ENCODE measurements around the gene SLC38A7.
"Not testable (repeated sequence)": the region's sequence is repeated elsewhere in the genome, so short reads cannot be mapped to it uniquely, and the experiment has no call there.

The SLC38A7 gene

DNA sequence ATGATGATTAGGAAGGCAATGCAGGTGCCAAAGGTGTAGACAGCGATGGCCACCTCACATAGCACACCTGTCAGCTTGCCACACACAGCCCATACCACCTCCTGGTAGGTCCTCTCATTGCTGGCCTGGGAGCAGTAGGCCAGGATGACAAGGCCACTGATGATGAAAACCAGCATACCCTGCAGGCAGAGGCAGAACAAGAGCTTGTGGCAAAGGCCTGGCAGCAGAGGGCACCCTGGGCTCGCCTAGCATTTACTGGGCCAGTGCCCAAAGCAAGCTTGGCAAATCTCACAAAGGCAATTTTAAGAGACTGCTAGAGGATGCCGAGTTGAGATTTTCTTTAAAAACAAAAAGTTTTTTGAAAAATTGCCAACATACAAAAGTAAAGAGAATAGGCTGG lies 5.9 kb downstream of the SLC38A7 start:
- no peak for DNase-seq (ENCODE audit: low read depth in 2 of 2)

DNA sequence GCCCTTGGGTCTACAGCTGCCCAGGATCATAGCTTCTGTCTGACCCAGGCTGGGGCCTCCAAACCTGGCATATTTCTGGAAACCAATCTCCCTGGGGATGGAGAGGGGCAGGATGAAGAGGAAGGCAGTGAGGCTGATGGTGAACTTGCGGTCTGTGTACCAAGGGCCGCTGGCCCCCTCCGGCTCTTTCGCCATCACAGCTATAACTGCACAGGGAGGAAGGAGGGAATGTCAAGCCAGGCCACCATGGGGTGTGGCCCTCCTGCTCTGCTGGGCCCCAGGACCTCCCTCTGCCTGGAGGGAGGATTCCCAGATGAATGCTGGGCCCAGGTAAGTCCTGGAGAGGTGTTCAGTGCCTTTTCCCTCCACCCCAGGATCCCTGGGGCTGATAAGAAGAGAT lies 6.3 kb downstream of the SLC38A7 start:
- no peak for DNase-seq (ENCODE audit: low read depth in 2 of 2)

- no peak for DNase-seq (ENCODE audit: low read depth in 2 of 2)
Observed at GRCh38 chr16:58670946-58671583, 13.5 kb downstream of the SLC38A7 start.

GRCh38 chr16:58670177-58670576 lies 14.4 kb downstream of the SLC38A7 start:
- no peak for DNase-seq (ENCODE audit: low read depth in 2 of 2)

- no peak for DNase-seq (ENCODE audit: low read depth in 2 of 2)
Observed at GRCh38 chr16:58665200-58665599, 19.4 kb downstream of the SLC38A7 start.

DNA sequence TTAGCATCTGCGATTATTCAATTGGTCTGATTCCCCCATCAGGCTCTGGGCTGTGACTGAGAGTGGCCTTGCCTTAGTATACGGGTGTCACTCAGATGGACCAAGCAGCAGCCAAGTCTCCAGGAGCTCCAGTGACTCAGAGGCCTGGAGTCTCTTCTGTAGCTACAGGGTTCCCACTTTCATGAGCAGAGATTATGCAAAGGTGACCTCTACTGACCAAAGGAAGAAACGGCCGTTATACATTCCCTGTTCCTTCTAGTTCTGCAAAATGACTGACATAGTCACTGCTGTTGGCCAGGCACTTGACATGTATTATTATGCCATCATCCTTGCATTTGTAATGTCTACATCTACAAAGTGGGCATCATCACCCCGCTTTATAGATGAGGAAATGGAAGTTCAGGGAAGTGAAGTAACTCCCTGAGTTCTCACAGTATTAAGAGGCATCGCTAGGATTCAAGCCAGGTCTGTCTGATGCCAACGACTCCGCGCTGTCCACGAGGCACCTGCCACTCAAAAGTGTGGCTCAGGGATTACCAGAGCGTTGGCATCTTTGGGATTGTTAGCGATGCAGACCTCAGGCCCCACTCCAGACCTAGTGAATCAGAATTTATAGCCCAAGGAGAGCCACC lies 23.3 kb downstream of the SLC38A7 start:
- DNase-seq (ENCODE audit: low read depth in 2 of 2): no peak

- not testable (repeated sequence) for DNase-seq (ENCODE audit: low read depth in 2 of 2)
Observed at GRCh38 chr16:58659911-58660310, 24.7 kb downstream of the SLC38A7 start.

DNA sequence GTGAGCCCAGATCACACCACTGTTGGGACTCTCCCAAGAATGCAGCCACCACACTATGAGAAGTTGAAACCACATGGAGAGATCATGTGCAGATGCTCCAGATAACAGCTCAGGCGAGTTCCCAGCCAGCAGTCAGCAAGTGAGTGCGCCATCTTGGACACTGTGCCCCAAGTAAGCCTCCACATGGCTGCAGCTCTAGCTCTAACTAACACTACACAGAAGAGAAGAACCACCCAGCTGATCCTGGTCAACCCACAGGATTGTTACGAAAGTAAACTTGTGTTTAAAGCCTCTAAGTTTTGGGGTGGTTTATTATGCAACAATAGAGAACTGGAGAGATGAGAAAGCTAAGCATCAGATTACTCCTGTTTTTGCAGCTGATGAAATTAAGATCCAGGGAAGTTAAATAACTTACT lies 25.8 kb downstream of the SLC38A7 start:
- DNase-seq (ENCODE audit: low read depth in 2 of 2): no peak

DNA sequence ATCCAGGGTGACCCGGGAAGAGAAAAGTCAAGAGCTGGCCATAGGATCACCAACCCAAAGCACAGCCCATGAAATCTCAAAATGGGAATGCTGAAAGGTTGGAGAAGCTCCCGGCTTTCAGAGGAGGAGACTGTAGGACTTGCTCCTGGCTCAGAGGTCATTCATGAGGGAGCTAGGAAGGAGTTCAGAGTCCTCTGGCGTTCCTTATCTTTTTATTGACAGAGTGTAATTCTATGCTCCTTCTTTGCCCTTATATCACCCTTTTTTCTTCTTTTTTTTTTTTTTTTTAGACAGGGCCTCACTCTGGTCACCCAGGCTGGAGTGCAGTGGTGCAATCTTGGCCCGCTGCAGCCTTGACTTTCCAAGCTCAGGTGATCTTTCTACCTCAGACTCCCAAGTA lies 27.7 kb downstream of the SLC38A7 start:
- no peak for DNase-seq (ENCODE audit: low read depth in 2 of 2)

- no peak for DNase-seq (ENCODE audit: low read depth in 2 of 2)
Observed at GRCh38 chr16:58655215-58655596, 29.4 kb downstream of the SLC38A7 start.

- no peak for DNase-seq (ENCODE audit: low read depth in 2 of 2)
Observed at GRCh38 chr16:58654560-58655214, 29.9 kb downstream of the SLC38A7 start.

DNA sequence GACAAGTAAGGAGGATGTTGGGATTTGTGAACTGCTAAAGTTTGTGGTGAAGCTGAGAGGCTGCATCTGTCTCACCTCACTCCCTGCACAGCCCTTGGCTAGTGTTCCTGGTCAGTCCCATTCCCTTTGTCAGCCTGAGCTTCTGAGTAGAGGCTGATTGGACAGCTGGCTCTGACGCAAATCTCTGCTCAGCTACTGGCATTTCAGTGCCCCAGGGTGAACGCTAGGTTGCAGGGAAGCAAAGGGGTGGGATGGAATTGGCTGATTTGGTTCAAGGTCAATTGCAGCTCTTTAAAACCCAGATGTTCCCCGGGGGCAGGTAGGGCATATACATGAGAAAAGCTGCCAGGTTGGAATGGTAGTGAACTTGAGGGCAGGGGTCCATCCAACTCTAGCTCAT lies 31.8 kb downstream of the SLC38A7 start:
- no peak for DNase-seq (ENCODE audit: low read depth in 2 of 2)

GRCh38 chr16:58651965-58652348 lies 32.6 kb downstream of the SLC38A7 start:
- DNase-seq (ENCODE audit: low read depth in 2 of 2): no peak

- no peak for DNase-seq (ENCODE audit: low read depth in 2 of 2)
Observed at GRCh38 chr16:58649707-58650106, 34.9 kb downstream of the SLC38A7 start.

DNA sequence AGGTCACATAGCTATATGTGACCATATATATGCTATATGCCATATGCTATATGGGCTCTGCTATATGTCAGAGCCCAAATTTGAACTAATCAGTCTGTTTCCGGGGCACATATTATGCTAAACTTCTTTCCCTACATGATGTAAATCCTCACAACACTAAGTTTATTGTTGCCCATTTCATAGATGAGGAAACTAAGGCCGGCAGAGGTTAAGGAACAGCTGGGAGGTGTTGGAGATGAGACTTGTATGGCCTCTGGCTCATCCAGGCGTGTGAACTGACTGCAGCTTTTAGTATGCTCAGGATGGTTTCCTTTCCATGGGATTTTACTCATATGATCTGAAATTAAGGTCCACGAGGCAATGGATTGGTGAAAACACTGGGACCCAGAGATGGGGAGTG lies 37.5 kb downstream of the SLC38A7 start:
- DNase-seq (ENCODE audit: low read depth in 2 of 2): no peak

GRCh38 chr16:58644765-58645487 lies 39.6 kb downstream of the SLC38A7 start:
- no peak for DNase-seq (ENCODE audit: low read depth in 2 of 2)

DNA sequence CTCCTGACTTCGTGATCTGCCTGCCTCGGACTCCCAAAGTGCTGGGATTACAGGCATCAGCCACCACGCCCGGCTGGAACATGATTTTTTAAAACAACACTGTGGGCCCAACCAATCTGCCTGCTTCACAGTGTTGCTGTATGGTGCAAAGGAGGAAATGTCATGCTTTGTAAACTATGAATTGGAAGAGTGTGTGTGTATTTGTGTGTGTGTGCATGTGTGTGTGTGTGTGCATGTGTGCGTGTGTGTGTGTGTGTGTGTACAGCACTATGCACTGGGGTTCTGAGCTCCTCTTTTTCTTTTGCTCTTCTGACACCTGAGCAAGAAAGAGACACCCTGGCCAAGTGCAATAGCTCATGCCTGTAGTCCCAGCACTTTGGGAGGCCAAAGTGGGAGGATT lies 40.5 kb downstream of the SLC38A7 start:
- DNase-seq (ENCODE audit: low read depth in 2 of 2): no peak

DNA sequence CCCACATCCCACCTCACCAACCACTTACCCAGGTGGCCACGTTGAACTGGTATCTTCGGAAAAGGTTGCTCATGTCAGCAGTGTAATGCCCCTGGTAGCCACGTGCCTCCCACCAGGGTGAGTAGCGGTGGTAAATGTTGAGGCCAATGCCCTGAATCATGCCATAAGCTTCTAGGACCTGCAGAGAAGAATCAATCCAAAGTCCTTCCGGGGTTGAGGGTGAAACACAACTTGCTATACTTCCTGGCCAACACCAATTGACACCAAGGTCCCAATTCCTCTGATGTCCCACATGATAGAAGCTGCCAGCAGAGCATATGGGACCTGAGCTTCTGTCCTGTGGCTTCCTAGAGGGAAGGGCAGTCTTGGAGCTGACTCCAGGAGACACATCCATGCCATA lies 43.6 kb downstream of the SLC38A7 start:
- no peak for DNase-seq (ENCODE audit: low read depth in 2 of 2)

- DNase-seq (ENCODE audit: low read depth in 2 of 2): no peak
Observed at GRCh38 chr16:58639836-58640235, 44.7 kb downstream of the SLC38A7 start.

DNA sequence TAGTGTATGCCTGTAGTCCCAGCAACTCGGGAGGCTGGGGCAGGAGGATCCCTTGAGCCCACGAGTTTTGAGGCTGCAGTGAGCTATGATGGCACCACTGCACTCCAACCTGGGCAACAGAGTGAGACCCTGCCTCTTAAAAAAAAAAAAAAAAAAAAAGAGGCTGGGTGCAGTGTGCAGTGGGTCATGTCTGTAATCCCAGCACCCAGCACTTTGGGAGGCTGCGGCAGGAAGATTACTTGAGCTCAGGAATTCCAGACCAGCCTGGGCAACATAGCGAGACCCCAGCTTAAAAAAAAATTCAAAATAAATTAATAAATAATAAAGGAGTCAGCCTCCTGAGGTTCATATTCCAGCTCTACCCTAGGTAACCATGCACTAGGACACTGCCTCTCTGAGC lies 45.3 kb downstream of the SLC38A7 start:
- no peak for DNase-seq (ENCODE audit: low read depth in 2 of 2)

GRCh38 chr16:58638148-58639036 lies 46.2 kb downstream of the SLC38A7 start:
- no peak for DNase-seq (ENCODE audit: low read depth in 2 of 2)

GRCh38 chr16:58637021-58637420 lies 47.5 kb downstream of the SLC38A7 start:
- not testable (repeated sequence) for DNase-seq (ENCODE audit: low read depth in 2 of 2)
